Measurements from ENCODE around the gene GUCY1A2.

The GUCY1A2 gene

GRCh38 chr11:106858200-106858599 lies 160.1 kb downstream of the GUCY1A2 start:
- TF ChIP-seq CTCF (conservative IDR thresholded peaks at IDR 0.05) (no peak), ZFX (IDR thresholded peaks at IDR 0.05) (no peak)
- H3K27ac ChIP-seq: no peak overlapping the region

GRCh38 chr11:106856566-106856965 lies 161.7 kb downstream of the GUCY1A2 start:
- no peak overlapping the region for H3K27ac ChIP-seq
- TF ChIP-seq CTCF (conservative IDR thresholded peaks at IDR 0.05) (no peak), ZFX (IDR thresholded peaks at IDR 0.05) (no peak)

- no peak overlapping the region for H3K27ac ChIP-seq
- TF ChIP-seq CTCF (conservative IDR thresholded peaks at IDR 0.05): no peak
- no peak for TF ChIP-seq ZFX (IDR thresholded peaks at IDR 0.05)
These were observed 163.8 kb downstream of the GUCY1A2 start for GRCh38 chr11:106854429-106854828.

GRCh38 chr11:106853850-106854401 lies 164.3 kb downstream of the GUCY1A2 start:
- TF ChIP-seq CTCF (conservative IDR thresholded peaks at IDR 0.05): no peak
- TF ChIP-seq ZFX (IDR thresholded peaks at IDR 0.05): no peak
- no peak overlapping the region for H3K27ac ChIP-seq

GRCh38 chr11:106852779-106853178 lies 165.5 kb downstream of the GUCY1A2 start:
- no peak overlapping the region for H3K27ac ChIP-seq
- TF ChIP-seq ZFX (IDR thresholded peaks at IDR 0.05) (no peak), CTCF (conservative IDR thresholded peaks at IDR 0.05) (no peak)

GRCh38 chr11:106848526-106848925 lies 169.8 kb downstream of the GUCY1A2 start:
- no peak overlapping the region for H3K27ac ChIP-seq
- TF ChIP-seq ZFX (IDR thresholded peaks at IDR 0.05): no peak
- no peak for TF ChIP-seq CTCF (conservative IDR thresholded peaks at IDR 0.05)

GRCh38 chr11:106842134-106842533 lies 176.1 kb downstream of the GUCY1A2 start:
- no peak overlapping the region for H3K27ac ChIP-seq
- TF ChIP-seq CTCF (conservative IDR thresholded peaks at IDR 0.05) (no peak), ZFX (IDR thresholded peaks at IDR 0.05) (no peak)
